Neuron (in vitro differentiated cells): ENCODE data around the gene GBP1.
"Not testable (repeated sequence)": the region's sequence is repeated elsewhere in the genome, so short reads cannot be mapped to it uniquely, and the experiment has no call there.

Source experiments
- H2AFZ ChIP-seq: one replicate; pipeline ENCODE4 v1.6.1; 2013; ENCODE audit warnings: low read depth, mild to moderate bottlenecking, inconsistent platforms, low read length, moderate library complexity
- H3K27me3 ChIP-seq: one replicate; pipeline ENCODE4 v1.6.1; 2013; ENCODE audit warnings: low read length; ENCODE audit not compliant: insufficient read depth
- H3K36me3 ChIP-seq: one replicate; pipeline ENCODE4 v1.6.1; 2013; ENCODE audit warnings: low read length; ENCODE audit not compliant: insufficient read depth
- H3K4me1 ChIP-seq: one replicate; pipeline ENCODE4 v1.6.1; 2013; ENCODE audit warnings: low read length; ENCODE audit not compliant: insufficient read depth
- H3K4me3 ChIP-seq: 2 replicates; pipeline ENCODE4 v1.5.1; 2013; ENCODE audit warnings: mild to moderate bottlenecking, low read length, moderate library complexity
- H3K9me3 ChIP-seq: one replicate; pipeline ENCODE4 v1.6.1; 2013; ENCODE audit warnings: low read length

GBP1 gene

GRCh38 chr1:89047734-89048133, 17.3 kb downstream of the GBP1 start:
- Histone ChIP-seq H2AFZ (no peak overlapping the region), H3K4me1 (no peaks in the 10 kb centered on the region), H3K27me3 (no peaks in the 10 kb centered on the region), H3K36me3 (no peaks in the 10 kb centered on the region), H3K9me3 (peaks cover 2% of the 10 kb centered on the region), H3K4me3 (no peak overlapping the region)

- H3K4me1 ChIP-seq, H3K9me3 ChIP-seq, H2AFZ ChIP-seq, H3K27me3 ChIP-seq, H3K36me3 ChIP-seq, H3K4me3 ChIP-seq: not testable (repeated sequence)
Measured at GRCh38 chr1:89046318-89047183, 18.5 kb downstream of the GBP1 start.

- Histone ChIP-seq H3K9me3 (peaks cover 2% of the 10 kb centered on the region), H3K4me3 (no peak overlapping the region), H3K4me1 (no peaks in the 10 kb centered on the region), H3K36me3 (no peaks in the 10 kb centered on the region), H3K27me3 (no peaks in the 10 kb centered on the region), H2AFZ (no peak overlapping the region)
Measured at GRCh38 chr1:89044970-89045721, 19.9 kb downstream of the GBP1 start.

- Histone ChIP-seq H3K4me1 (no peaks in the 10 kb centered on the region), H2AFZ (no peak overlapping the region), H3K9me3 (peaks cover 2% of the 10 kb centered on the region), H3K27me3 (no peaks in the 10 kb centered on the region), H3K36me3 (no peaks in the 10 kb centered on the region), H3K4me3 (no peak overlapping the region)
Measured at GRCh38 chr1:89043940-89044339, 21.1 kb downstream of the GBP1 start.

GRCh38 chr1:89042491-89042890, 22.5 kb downstream of the GBP1 start:
- Histone ChIP-seq H3K27me3 (no peaks in the 10 kb centered on the region), H2AFZ (no peak overlapping the region), H3K36me3 (no peaks in the 10 kb centered on the region), H3K4me1 (no peaks in the 10 kb centered on the region), H3K4me3 (no peak overlapping the region), H3K9me3 (peaks cover 2% of the 10 kb centered on the region)

- Histone ChIP-seq H3K9me3 (peaks cover 2% of the 10 kb centered on the region), H3K27me3 (no peaks in the 10 kb centered on the region), H3K4me3 (no peak overlapping the region), H3K4me1 (no peaks in the 10 kb centered on the region), H2AFZ (no peak overlapping the region), H3K36me3 (no peaks in the 10 kb centered on the region)
Measured at GRCh38 chr1:89041721-89042120, 23.3 kb downstream of the GBP1 start.

GRCh38 chr1:89041119-89041641, 23.8 kb downstream of the GBP1 start:
- Histone ChIP-seq H3K27me3 (no peaks in the 10 kb centered on the region), H3K36me3 (no peaks in the 10 kb centered on the region), H3K4me3 (no peak overlapping the region), H3K4me1 (no peaks in the 10 kb centered on the region), H2AFZ (no peak overlapping the region), H3K9me3 (peaks cover 2% of the 10 kb centered on the region)

- no peaks in the 10 kb centered on the region for H3K27me3 ChIP-seq
- H3K36me3 ChIP-seq = no peaks in the 10 kb centered on the region
- peaks cover 2% of the 10 kb centered on the region for H3K9me3 ChIP-seq
- H3K4me3 ChIP-seq = no peak overlapping the region
- no peak overlapping the region for H2AFZ ChIP-seq
- no peaks in the 10 kb centered on the region for H3K4me1 ChIP-seq
Measured at GRCh38 chr1:89040315-89040626, 24.7 kb downstream of the GBP1 start.

GRCh38 chr1:89037186-89037585, 27.8 kb downstream of the GBP1 start:
- H3K27me3 ChIP-seq = no peaks in the 10 kb centered on the region
- H2AFZ ChIP-seq = no peak overlapping the region
- H3K36me3 ChIP-seq = no peaks in the 10 kb centered on the region
- H3K4me1 ChIP-seq = no peaks in the 10 kb centered on the region
- no peaks in the 10 kb centered on the region for H3K9me3 ChIP-seq
- no peak overlapping the region for H3K4me3 ChIP-seq

GRCh38 chr1:89035080-89035479, 29.9 kb downstream of the GBP1 start:
- no peaks in the 10 kb centered on the region for H3K4me1 ChIP-seq
- no peaks in the 10 kb centered on the region for H3K9me3 ChIP-seq
- H2AFZ ChIP-seq = no peak overlapping the region
- no peaks in the 10 kb centered on the region for H3K36me3 ChIP-seq
- H3K27me3 ChIP-seq = no peaks in the 10 kb centered on the region
- H3K4me3 ChIP-seq = no peak overlapping the region

GRCh38 chr1:89034004-89034403, 31.0 kb downstream of the GBP1 start:
- H2AFZ ChIP-seq, H3K4me3 ChIP-seq, H3K36me3 ChIP-seq, H3K9me3 ChIP-seq, H3K27me3 ChIP-seq, H3K4me1 ChIP-seq: not testable (repeated sequence)

- H3K36me3 ChIP-seq, H3K27me3 ChIP-seq, H3K4me3 ChIP-seq, H3K4me1 ChIP-seq, H3K9me3 ChIP-seq, H2AFZ ChIP-seq: not testable (repeated sequence)
Measured at GRCh38 chr1:89029051-89029450, 36.0 kb downstream of the GBP1 start.

- Histone ChIP-seq H2AFZ (no peak overlapping the region), H3K9me3 (no peaks in the 10 kb centered on the region), H3K4me3 (no peak overlapping the region), H3K27me3 (no peaks in the 10 kb centered on the region), H3K4me1 (no peaks in the 10 kb centered on the region), H3K36me3 (no peaks in the 10 kb centered on the region)
Measured at GRCh38 chr1:89025928-89026327, 39.1 kb downstream of the GBP1 start.
